GM18951 (cell line): ENCODE data around the gene STK24.

Experiments
- POLR2A ChIP-seq: IDR thresholded peaks from 4 replicates; pipeline ENCODE4 v1.6.1; 2011; ENCODE audit warnings: mild to moderate bottlenecking; ENCODE audit not compliant: insufficient read length, insufficient read depth; ENCODE audit errors: extremely low read depth
- in situ Hi-C: fragments of 300-500 bp; cut with MboI; formaldehyde crosslinking; loops from one replicate; pipeline ENCODE4 v1.12.0; 2022; ENCODE audit warnings: low sequenced_read_pairs, mixed read lengths, inconsistent platforms; ENCODE audit not compliant: unreplicated experiment

The STK24 gene

GRCh38 chr13:98473135-98473787 is 103.6 kb downstream of the STK24 start:
- TF ChIP-seq POLR2A = no peak
- in situ Hi-C loops = no loop called here

GRCh38 chr13:98471934-98472333 is 105.0 kb downstream of the STK24 start:
- in situ Hi-C loops = no loop called here
- no peak for TF ChIP-seq POLR2A

GRCh38 chr13:98470920-98471319 is 106.0 kb downstream of the STK24 start:
- in situ Hi-C loops = no loop called here
- TF ChIP-seq POLR2A = no peak

GRCh38 chr13:98468929-98469328 is 108.0 kb downstream of the STK24 start:
- no peak for TF ChIP-seq POLR2A
- in situ Hi-C loops = no loop called here

GRCh38 chr13:98468361-98468760 is 108.5 kb downstream of the STK24 start:
- in situ Hi-C loops = no loop called here
- TF ChIP-seq POLR2A = no peak

DNA sequence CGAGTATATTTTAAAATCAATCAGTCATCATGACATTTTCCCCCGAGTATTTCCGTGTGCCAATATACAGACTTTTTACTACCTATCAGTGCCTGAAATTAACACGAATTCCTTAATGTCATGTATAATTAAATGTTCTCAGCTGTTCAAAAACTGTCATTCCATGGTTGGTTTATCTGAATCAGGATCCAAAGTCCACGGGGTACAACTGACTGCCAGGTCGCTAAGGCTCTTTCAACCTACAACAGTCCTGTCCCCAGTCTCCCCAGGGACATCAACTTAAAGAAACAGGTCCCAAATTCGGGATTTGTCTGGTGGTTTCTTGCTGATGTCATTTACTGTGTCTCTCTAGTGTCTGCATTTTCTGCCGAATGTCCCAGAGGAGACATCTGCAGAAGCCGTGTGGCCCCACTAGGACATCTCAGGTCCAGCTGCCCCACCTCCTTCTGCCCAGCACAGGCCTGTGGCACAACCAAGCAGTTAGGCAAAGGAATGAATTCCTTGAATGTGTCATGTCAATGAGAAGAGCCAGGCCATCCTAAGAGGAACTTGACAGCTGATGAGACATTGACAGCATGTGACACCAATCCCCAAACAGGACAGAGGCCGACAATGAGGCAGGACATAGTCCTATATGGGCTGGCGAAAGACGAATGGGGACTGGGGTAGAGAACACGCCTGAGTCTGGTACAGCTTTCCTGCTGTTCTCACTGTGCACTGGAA is 109.5 kb downstream of the STK24 start:
- in situ Hi-C loops = no loop called here
- TF ChIP-seq POLR2A = no peak

DNA sequence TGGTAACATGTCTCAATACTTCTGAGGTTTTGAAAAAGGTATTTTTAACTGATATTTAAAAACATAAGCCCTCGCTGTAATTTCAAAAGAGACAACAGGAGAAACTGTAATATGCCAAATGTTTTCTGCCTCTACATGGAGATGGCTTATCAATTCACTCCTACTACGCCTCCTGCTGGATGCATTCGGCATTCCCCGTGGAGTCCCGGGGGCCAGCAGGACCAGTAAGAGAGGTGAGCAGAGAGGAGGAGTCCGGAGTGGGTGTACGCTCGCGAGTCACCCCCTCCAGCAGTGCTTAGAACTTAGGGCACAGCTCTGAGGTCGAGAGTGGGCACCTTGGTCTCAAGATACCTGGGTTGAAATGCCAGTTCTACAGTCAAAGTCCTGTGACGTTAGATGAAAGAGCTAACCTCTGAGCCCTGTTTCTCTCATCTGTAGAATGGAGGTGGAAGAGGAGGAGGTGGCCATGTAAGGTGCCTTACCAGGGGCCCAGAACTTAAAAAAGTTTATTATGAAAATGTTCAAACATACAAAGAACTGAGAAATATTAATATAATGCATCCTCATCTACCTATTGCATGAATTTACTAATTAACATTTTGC is 110.2 kb downstream of the STK24 start:
- in situ Hi-C loops = no loop called here
- no peak for TF ChIP-seq POLR2A

GRCh38 chr13:98462946-98463345 is 114.0 kb downstream of the STK24 start:
- TF ChIP-seq POLR2A = no peak
- in situ Hi-C loops = no loop called here

DNA sequence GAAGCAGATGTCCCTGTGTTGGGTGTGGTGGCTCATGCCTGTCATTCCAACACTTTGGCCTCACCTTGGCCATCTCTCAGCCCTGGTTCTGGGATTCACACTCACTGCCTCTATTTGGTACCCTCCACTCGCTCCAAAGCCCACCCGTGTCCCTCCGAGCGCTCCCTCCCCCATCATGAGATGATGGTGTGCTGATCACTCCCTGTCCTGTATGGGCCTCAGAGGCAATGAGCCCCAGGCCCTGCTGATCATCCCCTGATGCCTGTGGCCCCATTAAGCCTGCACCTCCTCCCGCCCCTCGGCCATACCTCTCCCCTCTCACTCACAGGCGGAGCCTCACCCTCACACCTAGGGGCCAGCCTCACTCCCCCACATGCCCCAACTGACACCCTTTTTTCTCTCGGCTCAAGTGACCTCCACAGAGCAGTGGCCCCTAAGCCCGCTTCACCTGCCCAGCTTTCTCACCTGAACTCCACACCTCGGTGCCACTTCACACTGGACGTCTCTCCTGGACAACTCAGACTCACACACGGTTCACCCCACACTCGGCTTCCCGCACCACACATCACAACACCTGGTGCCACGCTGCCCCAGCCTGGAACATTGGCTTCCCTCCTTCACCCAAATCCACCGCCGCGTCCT is 114.5 kb downstream of the STK24 start:
- TF ChIP-seq POLR2A = no peak
- in situ Hi-C loops = no loop called here

DNA sequence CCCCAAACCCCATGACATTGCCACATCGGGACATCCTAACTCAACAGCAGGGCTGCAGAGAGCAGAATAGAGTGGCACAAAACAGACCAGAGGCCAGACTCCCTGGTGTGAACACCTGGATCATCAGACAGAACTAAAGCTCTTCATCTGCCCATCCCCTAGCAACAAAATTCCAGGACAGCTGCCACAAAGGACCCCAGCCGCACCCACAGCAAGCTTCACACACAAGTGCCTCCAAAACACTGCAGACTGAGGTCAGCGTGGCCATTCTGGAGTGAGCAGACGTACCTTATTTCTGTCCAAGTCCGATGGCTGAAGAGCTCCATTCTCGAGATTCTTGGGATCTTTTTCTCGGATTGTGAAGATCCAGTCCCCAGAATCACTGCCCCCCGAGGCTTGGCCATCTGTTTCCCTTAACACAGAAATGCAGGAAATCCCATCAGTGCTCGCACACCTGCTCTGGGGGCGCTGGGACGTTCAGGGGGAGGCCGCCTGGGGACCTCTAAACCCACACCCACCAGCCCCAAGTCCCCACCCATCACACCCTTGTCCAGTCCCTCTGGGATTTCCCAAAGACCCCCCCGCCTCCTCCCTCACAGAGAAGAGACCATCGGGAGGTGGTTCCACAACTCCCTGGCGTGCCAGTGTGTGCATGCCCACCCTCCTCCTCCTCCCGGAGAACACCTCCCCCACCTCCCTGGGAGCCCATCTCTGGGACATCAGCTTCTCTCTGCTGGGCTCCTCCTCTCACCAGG is 115.2 kb downstream of the STK24 start:
- in situ Hi-C loops = no loop called here
- TF ChIP-seq POLR2A = no peak

- in situ Hi-C loops = no loop called here
Observed at GRCh38 chr13:98460516-98460915, 116.4 kb downstream of the STK24 start.

GRCh38 chr13:98459721-98460370 is 117.1 kb downstream of the STK24 start:
- in situ Hi-C loops = no loop called here
- TF ChIP-seq POLR2A = no peak

More at GRCh38 chr13:98460516-98460915, 116.4 kb downstream of the STK24 start:
- no peak for TF ChIP-seq POLR2A
